Gastroesophageal sphincter (tissue), 3 donors: ENCODE measurements around the gene PLXNA2.

ENCODE experiments used
- EP300 ChIP-seq: sonication (generic); formaldehyde crosslinking; IDR thresholded peaks from one replicate; pipeline ENCODE4 v1.6.1; 2017; ENCODE audit warnings: antibody characterized with exemption, mild to moderate bottlenecking
- POLR2A ChIP-seq, 2 donors: fragments of 450-650 bp; IDR thresholded peaks; one replicate each; pipeline ENCODE4 v1.6.1; 2017; ENCODE audit warnings: antibody characterized with exemption in 2 of 2, mild to moderate bottlenecking in 2 of 2, moderate library complexity in 1 of 2
- TF ChIP-seq, protein P1 (sequence below), 4 experiments: fragments of 200-600 bp in 2 of 4; fragments of 450-650 bp in 2 of 4; sonication (generic) in 1 of 4; IDR thresholded peaks; one replicate each; pipeline ENCODE4 v1.5.1; 2017 to 2019; ENCODE audit warnings: antibody characterized with exemption in 4 of 4, mild to moderate bottlenecking in 2 of 4, moderate library complexity in 2 of 4

DNA sequence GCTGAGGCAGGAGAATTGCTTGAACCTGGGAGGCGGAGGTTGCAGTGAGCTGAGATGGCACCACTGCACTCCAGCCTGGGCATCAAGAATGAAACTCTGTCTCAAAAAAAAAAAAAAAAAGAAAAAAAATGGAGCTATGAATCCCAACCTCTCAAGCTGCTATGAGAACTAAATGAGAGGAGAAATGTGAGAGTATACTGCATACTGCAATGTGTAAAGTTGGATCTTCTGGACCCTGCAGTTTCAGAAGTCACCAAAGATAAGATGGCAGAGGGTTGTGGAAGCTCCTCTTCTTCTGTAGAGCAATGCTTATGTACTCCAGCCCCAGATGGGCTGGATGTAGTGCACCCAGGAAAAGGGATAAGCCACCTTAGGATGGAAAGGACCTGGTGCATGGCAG is 55.6 kb downstream of the PLXNA2 start:
- TF ChIP-seq, protein P1, sequence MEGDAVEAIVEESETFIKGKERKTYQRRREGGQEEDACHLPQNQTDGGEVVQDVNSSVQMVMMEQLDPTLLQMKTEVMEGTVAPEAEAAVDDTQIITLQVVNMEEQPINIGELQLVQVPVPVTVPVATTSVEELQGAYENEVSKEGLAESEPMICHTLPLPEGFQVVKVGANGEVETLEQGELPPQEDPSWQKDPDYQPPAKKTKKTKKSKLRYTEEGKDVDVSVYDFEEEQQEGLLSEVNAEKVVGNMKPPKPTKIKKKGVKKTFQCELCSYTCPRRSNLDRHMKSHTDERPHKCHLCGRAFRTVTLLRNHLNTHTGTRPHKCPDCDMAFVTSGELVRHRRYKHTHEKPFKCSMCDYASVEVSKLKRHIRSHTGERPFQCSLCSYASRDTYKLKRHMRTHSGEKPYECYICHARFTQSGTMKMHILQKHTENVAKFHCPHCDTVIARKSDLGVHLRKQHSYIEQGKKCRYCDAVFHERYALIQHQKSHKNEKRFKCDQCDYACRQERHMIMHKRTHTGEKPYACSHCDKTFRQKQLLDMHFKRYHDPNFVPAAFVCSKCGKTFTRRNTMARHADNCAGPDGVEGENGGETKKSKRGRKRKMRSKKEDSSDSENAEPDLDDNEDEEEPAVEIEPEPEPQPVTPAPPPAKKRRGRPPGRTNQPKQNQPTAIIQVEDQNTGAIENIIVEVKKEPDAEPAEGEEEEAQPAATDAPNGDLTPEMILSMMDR (IDR thresholded peaks at IDR 0.05), result no peak
- no peak for TF ChIP-seq EP300
- no peak for TF ChIP-seq POLR2A (IDR thresholded peaks at IDR 0.05)
